Rectal smooth muscle tissue (tissue), 1 donor: ENCODE data around the gene PRR14L.
A peak's percentile ranks its signal among the peaks of the same experiment; 100 is the strongest.
"Not testable (repeated sequence)": the region's sequence is repeated elsewhere in the genome, so short reads cannot be mapped to it uniquely, and the experiment has no call there.

Experiments
- H3K27ac ChIP-seq: one replicate; pipeline ENCODE4 v1.7.0; 2013; ENCODE audit warnings: low read depth, low read length, inconsistent platforms
- H3K27me3 ChIP-seq: one replicate; pipeline ENCODE4 v1.7.0; 2013; ENCODE audit warnings: low read length; ENCODE audit not compliant: control insufficient read depth, insufficient read depth
- H3K36me3 ChIP-seq: one replicate; pipeline ENCODE4 v1.7.0; 2013; ENCODE audit warnings: low read length; ENCODE audit not compliant: control insufficient read depth, insufficient read depth
- H3K4me1 ChIP-seq: one replicate; pipeline ENCODE4 v1.7.0; 2013; ENCODE audit warnings: low read length; ENCODE audit not compliant: control insufficient read depth, insufficient read depth
- H3K4me3 ChIP-seq: one replicate; pipeline ENCODE4 v1.7.0; 2013; ENCODE audit warnings: low read length
- H3K9ac ChIP-seq: one replicate; pipeline ENCODE4 v1.7.0; 2013; ENCODE audit warnings: low read length

The PRR14L gene

DNA sequence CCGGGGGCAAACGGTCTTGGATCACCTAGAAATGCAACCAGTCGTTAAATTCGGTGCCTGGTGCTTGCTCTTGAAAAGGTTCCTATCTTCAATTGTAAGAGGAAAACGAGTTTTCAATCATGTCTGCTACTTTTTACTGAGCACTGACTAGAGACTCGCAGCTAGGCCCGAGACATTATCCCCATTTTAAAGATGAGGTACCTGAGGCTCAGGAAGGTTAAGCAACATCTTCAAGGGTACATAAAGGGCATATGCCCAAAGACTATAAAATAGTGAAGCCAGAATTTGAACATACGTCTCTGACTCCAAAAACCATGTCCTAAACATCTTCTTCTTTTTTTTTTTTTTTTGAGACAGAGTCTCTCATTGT is 87.3 kb downstream of the PRR14L start:
- H3K4me1 ChIP-seq, result peaks cover 5% of the 10 kb centered on the region
- H3K27ac ChIP-seq, result peak overlapping the region; percentile 39
- no peaks in the 10 kb centered on the region for H3K27me3 ChIP-seq
- peak overlapping the region; percentile 42 for H3K9ac ChIP-seq
- peak overlapping the region; percentile 82 for H3K4me3 ChIP-seq
- no peaks in the 10 kb centered on the region for H3K36me3 ChIP-seq

DNA sequence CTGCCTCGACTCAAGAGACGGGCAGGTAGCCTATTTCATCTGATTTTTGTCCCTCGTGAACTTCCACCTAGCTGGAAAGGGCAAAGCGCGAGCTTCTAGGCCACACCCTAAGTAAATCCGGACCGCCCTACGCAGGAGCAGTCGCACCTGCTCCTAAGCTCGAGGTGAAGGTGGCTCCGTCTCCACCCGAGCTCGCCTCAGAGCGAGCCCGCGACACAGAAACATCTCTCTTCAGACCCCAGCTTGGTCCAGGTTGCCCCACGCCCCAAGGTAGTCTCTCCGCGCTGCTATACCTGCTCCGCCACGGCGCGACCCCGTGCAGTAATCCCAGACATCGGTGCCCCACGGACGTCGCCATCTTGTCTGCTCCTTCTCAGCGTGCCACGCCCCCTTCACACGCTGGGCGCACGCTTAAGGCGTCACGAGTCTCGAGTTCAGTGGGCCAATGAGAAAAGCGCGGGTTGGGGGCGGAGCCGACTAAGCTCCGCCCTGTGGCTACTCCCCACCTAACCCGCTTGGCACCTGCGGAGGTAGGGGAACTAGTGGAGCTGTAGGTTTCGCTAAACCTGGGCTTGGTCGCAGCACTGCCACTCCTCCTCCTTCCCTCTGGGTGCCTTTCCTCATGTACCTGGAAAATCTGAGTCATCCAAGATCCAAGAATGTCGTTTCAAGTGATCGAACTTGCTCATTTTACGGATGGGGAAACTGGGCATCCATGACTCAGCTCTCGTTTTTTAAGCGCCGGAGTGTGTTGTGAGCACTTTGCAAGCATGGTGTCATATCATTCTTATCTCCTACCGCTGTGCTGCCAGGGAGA is 87.9 kb downstream of the PRR14L start, which contains the start of gene PISD:
PISD (minus strand) TSS at position 365 of the 817 bp plus-strand sequence; CDS start at position 358, 7 bp downstream.
- Histone ChIP-seq H3K4me3 (peak within 1 kb of the TSS; percentile 82), H3K27me3 (no peaks in the 10 kb centered on the region), H3K4me1 (peaks cover 5% of the 10 kb centered on the region)

DNA sequence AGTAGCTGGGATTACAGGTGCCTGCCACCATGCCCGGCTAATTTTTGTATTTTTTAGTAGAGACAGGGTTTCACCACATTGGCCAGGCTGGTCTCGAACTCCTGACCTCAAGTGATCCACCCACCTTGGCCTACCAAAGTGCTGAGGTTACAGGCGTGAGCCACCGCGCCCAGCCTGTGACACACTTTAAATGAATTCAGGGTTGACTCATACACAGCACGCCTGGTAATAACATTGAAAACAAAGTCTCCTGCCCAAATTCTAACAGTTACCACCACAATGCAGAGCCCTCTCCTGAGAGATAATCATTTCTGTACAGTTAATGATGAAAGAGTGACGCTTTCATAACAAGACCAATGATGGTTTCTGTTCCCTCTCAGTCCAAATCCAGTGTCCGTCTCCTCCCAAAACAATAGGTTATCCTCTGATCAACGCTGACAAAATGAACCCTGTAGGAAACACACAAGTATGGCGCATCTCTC is 89.0 kb downstream of the PRR14L start:
- H3K27ac ChIP-seq, H3K9ac ChIP-seq, H3K4me1 ChIP-seq, H3K36me3 ChIP-seq, H3K27me3 ChIP-seq: not testable (repeated sequence)
- peak overlapping the region; percentile 82 for H3K4me3 ChIP-seq

More for the DNA sequence above, 87.9 kb downstream of the PRR14L start, which contains the start of gene PISD:
- peak within 1 kb of the TSS; percentile 42 for H3K9ac ChIP-seq
- H3K27ac ChIP-seq, result peak within 1 kb of the TSS; percentile 39
- no peaks in the 10 kb centered on the region for H3K36me3 ChIP-seq

DNA sequence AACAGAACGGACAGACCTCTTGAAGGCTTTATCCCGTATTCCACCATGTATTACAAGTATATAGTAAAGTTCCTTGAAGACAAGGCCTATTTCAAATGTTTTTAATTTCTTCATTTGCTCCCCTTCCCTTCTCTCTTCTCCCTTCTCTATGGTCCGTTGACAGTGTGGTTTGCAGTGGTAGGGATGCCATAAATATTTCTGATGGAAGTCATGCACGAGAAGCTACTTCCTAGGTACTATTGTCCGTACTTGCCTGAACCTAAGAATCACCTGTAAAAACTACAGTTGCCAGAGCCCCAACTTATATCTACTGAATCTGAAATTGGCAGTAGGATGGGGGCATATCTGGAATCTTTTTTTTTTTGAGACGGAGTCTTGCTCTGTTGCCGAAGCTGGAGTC is 90.7 kb downstream of the PRR14L start:
- H3K4me1 ChIP-seq, result peaks cover 5% of the 10 kb centered on the region
- H3K27me3 ChIP-seq, result no peaks in the 10 kb centered on the region
- H3K27ac ChIP-seq, result no peak overlapping the region
- H3K9ac ChIP-seq, result no peak overlapping the region
- no peak overlapping the region for H3K4me3 ChIP-seq
- no peaks in the 10 kb centered on the region for H3K36me3 ChIP-seq

DNA sequence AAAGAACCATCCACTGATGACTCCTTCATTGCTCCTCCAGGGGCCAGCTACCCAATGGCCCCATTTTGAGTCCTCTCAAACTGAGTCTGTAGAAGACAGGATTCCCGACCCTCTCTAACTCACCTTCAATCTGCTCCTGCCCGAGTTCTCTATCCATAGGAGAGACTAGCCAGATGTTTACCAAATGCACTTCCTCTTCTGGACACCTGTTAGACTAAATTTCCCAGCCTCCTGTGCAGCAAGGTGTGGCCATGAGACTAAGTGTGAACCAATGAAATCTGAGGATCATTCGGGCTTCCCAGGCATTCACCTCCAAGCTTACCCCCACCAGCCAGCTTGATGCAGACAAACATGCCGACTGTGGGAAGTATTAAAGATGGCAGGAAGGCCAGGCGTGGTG is 95.5 kb downstream of the PRR14L start:
- H3K4me1 ChIP-seq, result peaks cover 2% of the 10 kb centered on the region
- H3K4me3 ChIP-seq, result no peak overlapping the region
- no peaks in the 10 kb centered on the region for H3K27me3 ChIP-seq
- H3K36me3 ChIP-seq, result no peaks in the 10 kb centered on the region
- H3K27ac ChIP-seq, result no peak overlapping the region
- H3K9ac ChIP-seq, result no peak overlapping the region

DNA sequence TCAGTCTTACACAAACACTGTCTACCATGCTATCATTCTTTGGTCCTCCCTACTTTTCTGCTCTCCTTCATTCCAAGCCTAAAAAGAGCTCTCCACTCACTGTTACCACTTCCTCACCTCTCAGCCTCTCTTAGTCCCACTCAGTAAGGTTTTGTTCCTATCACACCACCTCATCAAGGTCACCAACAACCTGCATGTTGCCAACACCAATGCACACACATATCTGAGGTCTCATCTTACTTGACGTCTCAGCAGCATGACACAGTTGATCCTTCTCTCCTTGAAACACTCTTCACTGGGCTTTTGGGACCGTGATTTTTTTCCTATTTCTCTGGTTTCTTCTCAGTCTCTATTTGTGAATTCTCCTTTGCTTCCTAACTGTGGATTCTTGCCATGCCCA is 96.0 kb downstream of the PRR14L start:
- peaks cover 2% of the 10 kb centered on the region for H3K36me3 ChIP-seq
- H3K9ac ChIP-seq, result no peak overlapping the region
- no peak overlapping the region for H3K4me3 ChIP-seq
- no peaks in the 10 kb centered on the region for H3K27me3 ChIP-seq
- H3K27ac ChIP-seq, result no peak overlapping the region
- peaks cover 2% of the 10 kb centered on the region for H3K4me1 ChIP-seq

DNA sequence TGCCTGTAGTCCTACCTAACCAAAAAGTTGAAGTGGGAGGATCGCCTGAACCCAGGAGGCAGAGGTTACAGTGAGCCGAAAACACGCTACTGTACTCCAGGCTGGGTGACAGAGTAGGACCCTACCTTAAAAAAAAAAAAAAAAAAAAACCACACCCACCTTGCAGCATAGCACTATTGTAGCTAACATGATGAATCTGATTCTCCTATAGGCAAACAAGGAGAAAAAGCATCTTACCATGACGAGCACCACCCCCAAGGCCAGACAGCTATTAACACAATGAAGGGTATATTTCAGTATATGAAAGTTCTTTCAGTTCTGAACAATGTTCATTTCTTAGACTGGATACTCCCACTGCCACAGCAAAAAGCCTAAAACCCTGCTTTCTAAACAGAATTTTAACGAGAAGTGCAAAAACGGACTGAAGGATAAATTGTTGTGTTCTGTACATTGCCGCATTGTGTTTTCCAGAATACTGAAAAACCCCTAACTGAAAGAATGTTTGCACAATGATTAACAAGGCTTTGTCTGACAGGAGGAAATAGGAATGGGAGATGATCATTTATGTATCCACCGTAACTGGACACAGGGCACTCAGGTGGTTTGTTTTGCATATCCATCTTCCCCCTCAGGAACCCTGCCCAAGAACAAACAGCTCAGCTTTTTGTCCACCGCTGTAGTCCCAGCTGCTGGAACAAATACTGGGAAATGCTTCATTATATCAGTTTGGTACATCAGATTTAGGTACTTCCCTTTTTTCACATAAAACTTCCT is 96.8 kb downstream of the PRR14L start:
- Histone ChIP-seq H3K4me1 (peaks cover 2% of the 10 kb centered on the region), H3K36me3 (peaks cover 4% of the 10 kb centered on the region), H3K27ac (no peak overlapping the region), H3K4me3 (no peak overlapping the region), H3K27me3 (no peaks in the 10 kb centered on the region), H3K9ac (no peak overlapping the region)

DNA sequence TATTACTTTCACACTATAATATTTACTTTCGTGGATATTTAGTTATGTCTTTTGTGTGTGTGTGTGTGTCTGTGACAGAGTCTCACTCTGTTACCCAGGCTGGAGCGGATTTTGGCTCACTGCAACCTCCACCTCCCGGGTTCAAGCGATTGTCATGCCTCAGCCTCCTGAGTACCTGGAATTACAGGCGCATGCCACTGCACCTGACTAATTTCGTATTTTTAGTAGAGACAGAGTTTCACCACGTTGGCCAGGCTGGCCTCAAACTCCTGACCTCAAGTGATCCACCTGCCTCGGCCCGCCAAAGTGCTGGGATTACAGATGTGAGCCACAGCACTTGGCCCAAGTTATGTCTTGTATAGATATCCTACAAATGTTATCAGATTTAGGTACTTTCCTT is 97.8 kb downstream of the PRR14L start:
- Histone ChIP-seq H3K4me1 (peaks cover 2% of the 10 kb centered on the region), H3K27ac (no peak overlapping the region), H3K27me3 (no peaks in the 10 kb centered on the region), H3K9ac (no peak overlapping the region), H3K4me3 (no peak overlapping the region), H3K36me3 (peaks cover 4% of the 10 kb centered on the region)

DNA sequence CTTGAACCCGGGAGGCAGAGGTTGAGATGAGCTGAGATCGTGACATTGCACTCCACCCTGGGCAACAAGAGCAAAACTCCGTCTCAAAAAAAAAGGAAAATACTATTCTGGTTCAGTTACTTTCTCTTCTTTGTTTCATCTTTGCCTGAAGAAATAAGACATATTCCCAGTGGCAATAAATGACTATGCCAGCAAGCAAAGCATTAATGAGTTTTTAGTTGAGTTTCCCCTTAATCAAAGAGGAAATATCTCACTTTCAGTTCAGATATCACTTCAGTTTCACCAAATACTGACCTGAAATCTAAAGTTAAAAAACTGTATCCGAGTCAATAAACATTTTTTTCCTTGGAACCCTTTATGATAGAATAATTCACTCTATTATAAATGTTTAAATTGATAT is 98.3 kb downstream of the PRR14L start:
- H3K27me3 ChIP-seq, result no peaks in the 10 kb centered on the region
- no peak overlapping the region for H3K4me3 ChIP-seq
- H3K9ac ChIP-seq, result no peak overlapping the region
- no peak overlapping the region for H3K27ac ChIP-seq
- H3K4me1 ChIP-seq, result peaks cover 2% of the 10 kb centered on the region
- H3K36me3 ChIP-seq, result peaks cover 4% of the 10 kb centered on the region

DNA sequence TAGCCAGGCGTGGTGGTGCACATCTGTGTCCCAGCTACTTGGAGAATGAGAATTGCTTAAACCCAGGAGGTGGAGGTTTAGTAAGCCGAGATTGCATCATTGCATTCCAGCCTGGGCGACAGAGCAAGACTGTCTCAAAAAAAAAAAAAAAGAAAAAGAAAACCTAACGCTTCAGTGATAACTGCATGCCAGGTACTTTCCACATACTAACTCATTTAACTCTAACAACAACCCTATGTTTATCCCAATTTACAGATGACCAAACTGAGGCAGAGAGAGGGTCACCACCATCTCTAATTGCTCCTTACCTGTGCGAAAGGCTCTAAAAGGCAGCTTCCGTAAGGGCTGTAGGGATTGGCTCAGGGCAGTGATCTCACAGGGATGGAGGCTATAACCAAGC is 99.5 kb downstream of the PRR14L start:
- Histone ChIP-seq H3K36me3 (peaks cover 6% of the 10 kb centered on the region), H3K27me3 (no peaks in the 10 kb centered on the region), H3K9ac (no peak overlapping the region)

DNA sequence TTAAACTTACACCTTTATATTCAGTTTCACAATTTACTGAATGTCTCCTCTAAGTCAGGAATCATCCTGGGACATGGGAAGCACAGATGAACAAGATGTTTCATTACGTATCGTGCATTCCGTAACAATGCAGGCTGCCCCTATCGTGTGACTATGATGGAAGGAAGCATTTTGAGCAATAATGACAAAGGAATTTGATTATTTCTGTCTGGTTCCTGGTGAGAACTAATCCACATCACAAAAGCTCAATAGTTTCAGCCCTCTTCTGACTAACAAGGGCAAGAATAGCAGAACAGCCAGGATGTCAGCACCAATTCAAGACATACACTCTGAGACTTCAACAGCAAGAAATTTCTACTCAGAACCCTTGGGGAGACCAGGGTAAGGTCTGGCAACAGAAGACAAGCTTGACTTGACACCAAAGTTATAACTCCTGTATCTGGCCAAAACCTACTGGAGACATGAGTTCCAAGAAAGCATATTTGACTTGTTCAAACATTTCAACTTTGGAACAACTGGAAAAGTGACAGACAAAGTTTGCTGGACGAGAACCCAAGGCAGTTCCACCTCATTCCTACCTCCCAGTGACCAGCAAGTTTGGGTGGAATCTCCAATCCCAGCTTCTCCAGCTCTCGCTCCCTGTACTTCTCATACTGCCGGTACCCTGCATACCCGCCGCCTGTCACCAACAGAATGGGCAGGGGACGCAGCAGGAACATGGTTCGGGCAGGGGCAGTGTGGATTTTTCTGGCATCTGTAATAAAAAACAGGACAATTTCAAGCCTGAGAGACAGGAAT is 102.2 kb downstream of the PRR14L start:
- Histone ChIP-seq H3K4me3 (no peak overlapping the region), H3K27me3 (no peaks in the 10 kb centered on the region), H3K9ac (no peak overlapping the region), H3K27ac (no peak overlapping the region), H3K36me3 (peaks cover 9% of the 10 kb centered on the region), H3K4me1 (peaks cover 2% of the 10 kb centered on the region)

More for the DNA sequence above, 99.5 kb downstream of the PRR14L start:
- H3K4me1 ChIP-seq, result peaks cover 2% of the 10 kb centered on the region
- H3K27ac ChIP-seq, result no peak overlapping the region
- H3K4me3 ChIP-seq, result no peak overlapping the region

DNA sequence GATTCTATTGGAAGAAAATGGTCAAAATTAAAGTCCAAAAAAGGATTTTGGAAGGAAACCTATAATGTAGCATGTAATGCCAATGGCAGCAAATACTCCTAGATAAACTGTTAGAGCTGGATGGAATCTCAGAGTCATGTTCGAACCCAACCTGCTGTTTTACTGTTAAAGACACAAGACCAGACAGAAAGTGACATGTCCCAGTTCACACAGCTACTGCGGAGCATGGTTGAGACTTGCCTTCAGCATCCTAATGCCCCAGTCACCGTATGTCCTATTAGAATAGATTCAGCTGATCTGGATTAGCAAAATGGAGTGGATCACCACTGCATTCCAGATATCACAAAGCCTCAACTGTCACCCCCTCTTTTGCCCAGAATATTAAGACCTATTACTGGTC is 102.9 kb downstream of the PRR14L start:
- no peak overlapping the region for H3K4me3 ChIP-seq
- no peaks in the 10 kb centered on the region for H3K27me3 ChIP-seq
- peaks cover 9% of the 10 kb centered on the region for H3K36me3 ChIP-seq
- H3K27ac ChIP-seq, result peak overlapping the region; percentile 37
- H3K9ac ChIP-seq, result no peak overlapping the region
- H3K4me1 ChIP-seq, result peaks cover 2% of the 10 kb centered on the region
